Stimulated activated CD4-positive, alpha-beta T cell treated with anti-CD3 and anti-CD28 coated beads, Interleukin-2, amount 100 ng/mL, for 4 hours (primary cell): Measurements from ENCODE around the gene CDC37.
A peak's percentile ranks its signal among the peaks of the same experiment; 100 is the strongest.

Experiments used
- DNase-seq: peaks from one replicate; pipeline ENCODE4 v3.0.0-alpha.2; 2020; ENCODE audit warnings: low read depth

CDC37 gene

DNA sequence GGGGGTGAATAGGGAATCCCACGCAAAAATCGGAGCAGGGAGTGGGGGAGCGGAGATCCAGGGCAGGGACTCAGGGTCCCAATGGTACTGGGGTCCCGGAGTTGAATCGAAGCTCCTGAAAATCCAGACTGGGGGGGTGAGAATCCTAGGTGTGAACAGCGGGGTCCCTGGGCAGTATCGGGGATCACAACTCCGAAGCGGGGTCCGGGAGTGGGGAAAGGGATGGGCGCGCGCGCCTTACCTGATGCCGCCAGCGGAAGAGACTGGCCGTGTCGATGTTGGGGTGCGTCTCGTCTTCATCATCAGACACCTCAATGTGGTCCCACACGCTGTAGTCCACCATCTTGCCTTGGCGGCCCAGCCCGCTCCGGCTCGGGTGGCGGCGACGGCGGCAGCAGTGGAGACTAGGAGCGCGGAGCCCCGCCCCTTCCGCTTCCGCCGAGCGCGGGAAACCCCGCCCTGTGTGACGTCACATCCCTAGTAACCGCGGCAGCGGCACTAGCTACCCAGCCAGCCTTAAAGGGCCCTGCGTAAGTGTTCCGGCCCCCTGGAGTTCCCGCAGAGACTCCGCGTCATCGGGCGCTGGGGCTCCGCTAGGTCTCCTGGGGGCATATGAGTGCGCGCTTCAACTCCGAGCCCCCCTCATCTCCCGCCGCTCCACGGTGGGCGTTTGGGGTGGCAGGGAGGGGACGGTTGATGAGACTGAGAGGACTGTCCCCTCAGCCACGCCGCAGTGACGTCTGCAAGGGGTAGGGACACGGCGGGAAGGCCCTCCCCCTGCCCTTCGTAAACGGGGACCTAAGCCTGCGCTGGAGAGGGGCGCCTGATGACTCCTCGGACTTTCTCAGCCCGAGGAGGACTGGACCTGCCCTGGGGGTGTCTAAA lies at the start of gene CDC37:
Gene CDC37 (minus strand): TSS at position 406 of the 885 bp plus-strand sequence. CDS start 63 bp downstream, at position 343.
- DNase-seq = peak; percentile 96

DNA sequence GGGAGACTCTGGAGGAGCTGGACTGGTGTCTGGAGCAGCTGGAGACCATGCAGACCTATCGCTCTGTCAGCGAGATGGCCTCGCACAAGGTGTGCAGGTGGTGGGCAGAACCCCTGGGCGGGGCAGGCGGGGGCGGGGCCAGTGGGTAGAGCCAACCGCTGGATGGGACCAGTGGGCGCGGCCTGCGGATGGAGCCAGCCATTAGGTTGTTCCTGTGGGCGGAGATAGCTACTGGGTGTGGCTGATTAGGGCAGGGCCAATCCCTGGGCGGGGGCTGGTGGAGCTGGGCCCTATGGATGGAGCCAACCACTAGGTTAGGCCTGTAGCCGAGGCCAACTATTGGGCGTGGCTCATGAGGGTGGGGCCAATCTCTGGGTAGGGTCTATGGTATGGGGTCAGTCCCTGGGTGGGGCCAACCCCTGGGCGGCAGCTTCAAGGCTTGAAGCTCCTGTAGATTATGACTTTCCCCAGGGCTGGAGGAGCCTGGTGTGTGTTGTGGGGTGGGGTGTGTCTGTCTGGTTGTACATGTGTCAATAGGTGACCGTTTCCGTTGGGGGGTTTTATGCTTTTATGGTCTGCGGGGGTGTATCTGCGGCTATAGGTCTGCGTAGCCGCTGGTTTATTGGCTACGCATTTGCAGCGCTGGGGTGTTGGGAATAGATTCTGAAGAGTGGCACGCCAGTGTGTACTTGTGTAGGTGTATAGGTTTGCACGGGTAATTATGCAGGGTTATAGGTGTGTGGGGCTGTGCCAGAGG lies 47.7 kb upstream of the CDC37 start:
- no peak for DNase-seq

DNA sequence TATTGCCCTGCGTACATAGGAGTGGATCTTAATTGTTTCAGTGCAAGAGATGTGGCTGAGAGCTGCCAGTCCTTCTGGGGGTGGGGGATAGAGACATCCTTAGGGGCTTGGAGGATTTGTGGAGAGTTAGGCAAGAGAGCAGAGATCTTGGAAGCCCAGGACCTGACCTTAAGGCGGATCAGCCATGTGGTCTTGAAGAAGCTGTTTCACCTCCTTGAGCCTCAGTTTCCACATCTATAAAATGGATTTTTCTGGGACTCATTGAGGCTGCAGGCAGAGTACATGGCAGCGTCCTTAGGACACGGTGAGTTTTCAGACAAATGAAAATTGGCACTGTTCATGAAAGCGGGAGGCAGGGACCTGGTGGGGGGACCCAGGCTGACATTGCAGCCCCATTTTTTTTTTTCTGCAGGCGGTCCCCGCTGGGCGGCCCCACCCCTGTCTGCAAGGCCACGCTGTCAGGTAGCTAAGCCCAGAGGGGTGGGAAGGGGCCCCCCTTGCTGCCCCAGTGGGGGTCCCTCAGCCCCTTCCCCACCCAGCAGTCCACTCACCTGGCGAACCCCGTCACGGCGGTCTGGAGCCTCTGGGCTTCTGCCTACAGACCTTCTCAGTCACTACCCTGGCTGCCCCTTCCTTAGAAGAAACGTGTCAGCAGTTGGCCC lies 47.0 kb upstream of the CDC37 start:
- no peak for DNase-seq

DNA sequence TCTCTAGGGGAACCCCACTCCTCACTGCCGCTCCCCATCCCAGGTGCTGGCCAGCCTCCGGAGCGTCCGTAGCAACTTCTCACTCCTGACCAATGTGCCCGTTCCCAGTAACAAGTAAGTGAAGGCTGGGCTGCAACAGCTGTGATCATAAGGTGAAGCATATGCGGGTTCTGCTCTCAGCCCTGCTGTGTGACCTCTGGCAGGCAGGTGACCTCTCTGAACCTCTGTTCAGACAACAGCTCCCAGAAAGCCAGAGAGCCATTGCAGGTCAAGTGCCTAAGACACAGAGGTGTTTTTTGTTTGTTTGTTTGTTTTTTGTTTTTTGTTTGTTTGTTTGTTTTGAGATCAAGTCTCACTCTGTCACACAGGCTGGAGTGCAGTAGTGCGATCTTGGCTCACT lies 45.7 kb upstream of the CDC37 start:
- no peak for DNase-seq

DNA sequence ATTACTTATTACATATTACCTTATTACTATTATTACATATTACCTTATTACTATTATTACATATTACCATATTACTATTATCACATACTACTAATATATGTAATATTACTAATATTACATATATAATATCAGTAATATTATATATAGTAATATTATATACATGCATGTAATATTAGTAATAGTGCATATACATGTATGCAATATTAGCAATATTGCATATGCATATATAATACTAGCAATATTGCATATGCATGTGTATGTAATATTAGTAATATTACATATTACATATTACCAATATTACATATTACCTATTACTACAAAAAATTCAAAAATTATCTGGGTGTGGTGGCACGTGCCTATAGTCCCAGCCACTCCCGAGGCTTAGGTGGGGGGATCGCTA lies 39.4 kb upstream of the CDC37 start:
- DNase-seq = no peak

DNA sequence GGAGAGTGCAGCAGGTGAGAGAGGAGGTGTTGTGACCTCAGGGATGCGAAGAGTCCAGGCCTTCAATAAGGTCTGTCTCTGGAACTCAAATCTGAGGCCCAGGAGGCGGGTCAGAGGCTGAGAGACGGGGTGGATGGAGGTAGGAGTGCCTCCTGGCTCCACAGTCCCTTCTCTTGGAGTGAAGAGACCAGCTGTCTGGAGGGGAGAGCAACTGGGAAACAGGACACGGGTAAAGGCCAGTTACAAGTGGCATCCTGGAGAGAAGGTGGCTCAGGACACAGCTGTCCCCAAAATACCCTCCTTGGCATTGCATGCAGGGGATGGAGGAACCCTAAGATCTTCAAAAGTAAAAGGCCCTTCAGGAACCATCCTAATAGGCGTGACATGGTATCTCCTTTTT lies 36.2 kb upstream of the CDC37 start:
- no peak for DNase-seq

DNA sequence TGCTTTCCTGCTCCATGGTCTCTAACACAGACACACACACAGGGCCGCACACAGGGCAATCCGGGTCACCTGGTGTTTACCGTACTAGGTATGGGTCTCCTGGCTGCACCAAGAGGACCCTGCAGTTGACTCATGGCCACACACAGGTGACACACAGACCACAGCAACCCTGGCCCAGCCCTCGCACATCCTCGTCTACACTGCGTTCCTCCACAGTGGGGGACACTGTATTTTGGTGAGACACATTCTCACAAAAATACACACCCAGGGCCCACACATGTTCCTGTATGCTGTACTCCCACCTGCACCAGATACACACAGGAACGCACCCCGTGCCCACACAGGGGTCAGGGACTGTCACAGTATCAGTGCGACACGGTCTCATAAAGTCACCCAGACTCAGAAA lies 29.8 kb upstream of the CDC37 start:
- no peak for DNase-seq

DNA sequence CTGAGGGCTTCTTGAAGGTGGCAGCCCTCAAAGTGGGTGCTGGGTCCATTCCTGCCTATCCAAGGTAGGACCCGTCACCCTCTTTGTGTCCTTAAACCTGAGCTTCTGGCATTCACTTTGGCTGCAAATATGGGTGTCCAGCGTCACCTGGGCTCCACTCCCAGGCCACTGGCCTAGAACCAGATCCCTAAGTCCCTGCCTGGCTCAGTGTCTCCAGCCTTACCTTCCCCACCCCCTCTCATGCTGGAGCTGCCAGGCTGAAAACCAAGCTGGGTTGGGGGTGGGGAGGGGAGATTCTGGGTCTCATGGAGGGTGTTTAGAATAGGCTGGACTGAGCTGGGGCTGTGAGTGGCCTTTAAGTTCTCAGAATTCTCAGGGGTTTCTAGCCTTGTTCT lies 29.4 kb upstream of the CDC37 start:
- no peak for DNase-seq

DNA sequence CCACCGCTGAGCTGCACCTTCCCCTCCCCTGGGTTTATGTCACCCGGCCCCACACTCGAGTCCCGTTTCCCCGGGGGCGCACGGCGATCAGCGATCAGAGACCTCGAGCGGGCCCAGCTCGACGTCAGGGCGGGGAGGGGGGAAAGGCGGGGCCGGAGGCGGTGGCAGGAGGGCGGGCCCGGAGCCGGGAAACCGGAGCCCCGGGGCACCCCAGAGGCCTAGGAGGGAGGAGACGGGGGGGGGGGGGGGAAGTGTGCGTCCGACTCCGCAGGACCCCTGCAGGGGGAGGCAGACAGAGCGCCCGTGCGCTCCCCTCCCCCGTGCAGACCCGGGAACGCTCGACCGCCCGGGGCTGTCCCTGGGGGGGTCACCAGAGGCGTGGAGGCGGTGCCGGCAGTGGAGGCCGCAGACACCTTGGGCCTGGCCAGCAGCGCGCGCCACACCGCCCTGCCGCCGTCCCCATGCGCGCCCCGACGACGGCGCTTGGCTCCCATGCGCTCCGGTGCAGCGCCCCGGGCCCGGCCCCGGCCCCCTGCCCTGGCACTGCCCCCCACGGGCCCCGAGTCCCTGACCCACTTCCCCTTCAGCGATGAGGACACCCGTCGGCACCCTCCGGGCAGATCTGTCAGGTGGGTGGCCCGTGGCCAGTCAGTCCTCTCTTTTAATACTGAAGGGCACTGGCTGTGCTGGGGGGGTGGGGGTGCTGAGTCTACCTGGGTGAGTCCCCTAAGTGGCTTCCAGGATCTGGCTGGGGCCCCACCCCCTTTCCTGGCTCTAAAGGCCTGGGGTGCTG lies 28.8 kb upstream of the CDC37 start:
- DNase-seq = peak; percentile 28

DNA sequence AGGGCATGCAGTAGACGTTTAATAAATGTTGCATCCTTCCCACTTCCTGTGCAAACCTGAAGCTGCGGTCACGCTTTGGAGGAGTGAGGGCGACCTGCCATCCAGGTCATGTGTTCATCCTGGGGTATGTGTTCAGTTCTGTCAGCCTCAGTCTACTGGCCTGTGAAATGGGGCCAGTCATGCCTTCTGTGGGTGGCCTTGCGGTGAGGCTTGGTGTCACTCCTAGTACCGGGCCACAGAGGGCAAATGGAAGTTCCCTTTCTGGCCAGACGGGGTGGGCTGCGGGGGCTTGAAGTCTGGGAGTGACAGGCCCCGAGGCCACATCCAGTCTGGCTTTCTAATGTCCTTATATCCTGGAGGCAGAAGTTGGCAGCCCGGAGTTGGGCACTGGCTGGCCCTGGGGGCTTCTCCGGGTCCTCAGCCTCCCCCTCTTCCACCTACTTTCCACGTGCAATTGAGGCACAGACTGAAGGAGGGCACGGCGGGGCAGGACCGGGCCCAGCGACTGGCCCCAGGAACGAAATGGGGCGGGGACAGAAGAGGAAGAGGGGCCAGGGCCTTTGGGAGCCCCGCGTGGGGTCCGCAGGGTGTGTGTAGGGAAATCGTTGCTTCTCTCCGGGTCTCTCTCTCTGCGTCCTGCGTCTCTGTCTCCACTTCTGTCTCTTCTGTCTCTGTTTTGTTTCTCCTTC lies 28.1 kb upstream of the CDC37 start:
- DNase-seq = no peak

DNA sequence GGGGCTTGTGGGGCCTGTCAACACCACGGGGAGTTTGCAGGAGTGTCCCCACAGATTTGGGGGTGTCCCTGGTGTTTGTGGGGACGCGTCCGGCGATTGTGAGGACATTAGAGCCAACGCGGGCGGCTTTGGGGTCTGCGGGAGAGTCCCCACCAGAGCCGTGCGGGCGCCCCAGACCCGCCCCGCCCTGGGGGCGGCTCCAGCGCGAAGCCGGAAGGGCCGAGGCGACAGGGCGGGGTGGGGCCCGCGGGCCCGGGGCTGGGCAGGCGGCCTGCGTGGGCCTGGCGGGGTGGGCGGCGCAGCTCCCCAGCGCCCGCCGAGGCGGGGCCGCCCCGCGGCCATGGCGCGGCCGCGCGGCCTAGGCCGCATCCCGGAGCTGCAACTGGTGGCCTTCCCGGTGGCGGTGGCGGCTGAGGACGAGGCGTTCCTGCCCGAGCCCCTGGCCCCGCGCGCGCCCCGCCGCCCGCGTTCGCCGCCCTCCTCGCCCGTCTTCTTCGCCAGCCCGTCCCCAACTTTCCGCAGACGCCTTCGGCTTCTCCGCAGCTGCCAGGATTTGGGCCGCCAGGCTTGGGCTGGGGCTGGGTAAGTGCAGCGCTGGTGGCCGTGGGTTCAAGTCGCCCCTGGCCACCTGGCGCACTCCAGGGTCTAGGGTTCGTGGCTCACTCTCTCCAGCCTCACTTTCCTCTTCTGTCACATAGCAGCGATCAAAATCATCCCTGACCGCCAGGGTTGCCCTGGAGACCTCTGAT lies 27.3 kb upstream of the CDC37 start:
- no peak for DNase-seq

DNA sequence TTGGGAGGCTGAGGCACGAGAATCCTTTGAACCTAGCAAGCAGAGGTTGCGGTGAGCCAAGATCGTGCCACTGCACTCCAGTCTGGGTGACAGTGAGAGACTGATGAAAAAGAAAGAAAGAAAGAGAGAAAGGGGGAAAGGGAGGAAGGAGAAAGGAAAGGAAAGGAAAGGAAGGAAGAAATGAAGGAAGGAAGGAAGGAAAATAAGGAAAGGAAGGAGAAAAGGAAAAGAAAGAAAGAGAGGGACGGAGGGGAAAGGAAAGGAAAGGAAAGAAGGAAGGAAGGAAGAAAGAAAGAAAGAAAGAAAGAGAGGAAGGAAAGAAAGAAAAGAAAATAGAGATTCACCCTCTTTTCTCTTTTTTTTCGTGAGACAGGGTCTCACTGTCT lies 25.6 kb upstream of the CDC37 start:
- no peak for DNase-seq

DNA sequence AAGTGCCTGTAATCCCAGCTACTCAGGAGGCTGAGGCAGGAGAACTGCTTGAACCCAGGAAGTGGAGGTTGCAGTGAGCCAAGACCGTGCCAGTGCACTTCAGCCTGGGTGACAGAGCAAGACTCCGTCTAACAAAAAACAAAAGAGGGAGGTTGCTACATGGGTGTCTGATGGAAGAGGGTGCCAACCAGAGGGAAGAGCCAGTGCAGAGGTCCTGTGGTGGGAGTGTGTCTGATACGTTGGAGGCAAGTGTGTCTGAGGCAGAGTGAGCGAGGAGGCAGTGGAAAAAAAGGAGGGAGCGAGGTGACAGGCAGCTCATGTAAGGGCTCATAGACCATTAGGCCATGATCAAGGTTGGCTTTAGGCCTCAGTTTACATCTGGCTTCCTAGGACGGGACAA lies 23.8 kb upstream of the CDC37 start:
- DNase-seq = no peak

DNA sequence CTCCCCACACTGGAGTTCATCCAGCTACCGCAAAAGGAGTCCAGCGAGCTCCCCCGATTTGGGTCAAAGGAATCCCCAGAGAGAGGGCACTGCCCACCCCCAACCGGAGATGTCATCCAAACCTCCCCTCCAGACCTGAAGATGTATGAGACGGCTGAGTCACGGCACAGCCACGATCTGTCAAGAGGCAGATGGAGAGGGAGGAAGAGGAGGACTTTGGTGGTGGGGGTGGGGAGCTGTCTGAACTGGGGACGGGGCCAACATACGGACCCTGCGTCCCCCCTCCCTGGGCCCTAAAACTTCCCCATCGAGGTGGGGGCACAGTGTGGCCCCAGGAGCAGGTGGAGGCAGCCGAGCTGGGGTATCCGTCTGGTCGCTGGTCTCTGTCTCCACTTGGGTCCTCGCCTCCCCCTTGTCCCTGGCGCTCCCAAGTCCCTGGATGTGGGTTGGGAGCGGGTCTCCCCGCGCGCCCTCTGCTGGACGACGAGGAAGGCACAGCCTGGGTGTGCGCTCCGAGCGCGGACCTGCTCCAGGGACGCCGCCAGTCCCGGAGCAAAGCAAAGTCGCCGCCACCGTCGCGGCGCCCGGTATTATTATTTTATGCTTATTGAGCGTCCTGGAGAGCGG lies 20.8 kb upstream of the CDC37 start:
- no peak for DNase-seq

DNA sequence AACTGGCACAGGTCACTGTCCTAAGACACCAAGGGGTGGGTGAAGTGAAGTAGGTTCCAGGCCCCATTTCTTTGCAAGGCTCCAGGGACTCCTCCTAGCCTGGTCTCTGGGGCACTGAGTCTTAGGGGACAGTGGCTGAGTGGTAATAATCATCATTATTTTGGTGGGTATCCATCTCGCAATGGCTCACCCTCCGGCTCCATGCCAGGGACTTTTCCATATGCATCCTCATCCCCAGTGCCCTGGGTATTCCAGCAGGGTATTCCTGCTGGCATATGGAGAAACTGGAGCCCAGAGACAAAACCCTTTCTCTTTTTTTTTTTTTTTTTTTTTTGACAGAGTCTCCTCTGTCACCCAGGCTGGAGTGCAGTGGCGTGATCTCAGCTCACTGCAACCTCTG lies 19.5 kb upstream of the CDC37 start:
- no peak for DNase-seq

DNA sequence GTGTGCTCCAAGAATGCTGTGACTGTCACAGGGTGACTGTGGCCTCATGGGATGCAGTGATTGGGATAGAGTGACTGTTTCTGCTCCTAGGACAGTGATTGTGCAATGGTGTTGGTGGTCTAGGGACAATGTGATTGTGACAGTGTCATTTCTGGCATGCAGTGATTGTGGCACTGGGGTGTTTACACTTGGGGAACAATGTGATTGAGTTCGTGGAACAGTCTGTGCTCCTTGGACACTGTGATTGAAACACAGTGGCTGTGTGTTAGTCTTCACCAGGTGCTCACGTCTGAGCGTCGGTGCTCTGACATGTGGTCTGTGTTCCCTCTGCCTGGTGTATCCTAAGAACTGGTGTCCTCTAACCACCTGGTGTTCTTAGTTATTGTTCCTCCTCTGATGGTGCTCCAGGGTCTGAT lies 18.7 kb upstream of the CDC37 start:
- DNase-seq = no peak

DNA sequence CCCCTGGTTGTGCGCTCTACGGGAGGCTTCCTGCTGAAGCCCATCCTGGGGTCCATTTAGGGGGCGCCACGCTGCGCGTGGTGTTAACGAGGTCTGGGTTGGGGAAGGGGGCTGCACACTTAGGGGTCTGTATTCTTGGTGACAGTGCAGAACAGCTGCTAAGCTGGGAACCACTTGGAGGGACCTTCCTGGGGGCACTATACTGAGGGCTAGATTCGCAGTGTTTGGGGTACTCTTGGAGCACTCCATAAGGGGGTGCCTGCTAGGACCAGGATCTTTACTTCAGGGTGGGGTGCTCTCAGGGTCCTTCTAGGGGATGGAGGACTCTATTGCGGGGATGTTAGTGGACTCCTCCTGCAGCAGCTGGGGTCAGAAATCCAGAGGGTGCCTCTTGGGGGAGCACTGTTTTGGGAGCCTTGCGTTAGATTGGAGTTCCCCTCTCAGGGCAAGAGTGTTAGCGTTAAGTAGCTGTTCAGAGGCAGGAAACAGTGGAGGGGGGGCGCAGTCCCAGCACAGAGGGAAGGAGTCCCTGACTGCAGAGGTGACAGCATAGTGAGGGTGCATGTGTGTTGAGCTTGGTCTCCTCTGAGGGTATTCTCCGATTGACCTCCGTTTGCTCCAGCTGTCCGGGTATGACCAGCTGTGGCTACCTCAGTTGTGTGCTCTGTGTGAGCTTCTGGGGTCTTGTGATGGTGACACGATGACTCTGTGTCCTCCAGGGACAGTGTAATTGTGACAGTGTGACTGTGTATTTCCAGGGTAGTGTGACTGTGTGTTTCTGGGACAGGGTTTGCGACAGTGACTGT lies 18.1 kb upstream of the CDC37 start:
- no peak for DNase-seq

DNA sequence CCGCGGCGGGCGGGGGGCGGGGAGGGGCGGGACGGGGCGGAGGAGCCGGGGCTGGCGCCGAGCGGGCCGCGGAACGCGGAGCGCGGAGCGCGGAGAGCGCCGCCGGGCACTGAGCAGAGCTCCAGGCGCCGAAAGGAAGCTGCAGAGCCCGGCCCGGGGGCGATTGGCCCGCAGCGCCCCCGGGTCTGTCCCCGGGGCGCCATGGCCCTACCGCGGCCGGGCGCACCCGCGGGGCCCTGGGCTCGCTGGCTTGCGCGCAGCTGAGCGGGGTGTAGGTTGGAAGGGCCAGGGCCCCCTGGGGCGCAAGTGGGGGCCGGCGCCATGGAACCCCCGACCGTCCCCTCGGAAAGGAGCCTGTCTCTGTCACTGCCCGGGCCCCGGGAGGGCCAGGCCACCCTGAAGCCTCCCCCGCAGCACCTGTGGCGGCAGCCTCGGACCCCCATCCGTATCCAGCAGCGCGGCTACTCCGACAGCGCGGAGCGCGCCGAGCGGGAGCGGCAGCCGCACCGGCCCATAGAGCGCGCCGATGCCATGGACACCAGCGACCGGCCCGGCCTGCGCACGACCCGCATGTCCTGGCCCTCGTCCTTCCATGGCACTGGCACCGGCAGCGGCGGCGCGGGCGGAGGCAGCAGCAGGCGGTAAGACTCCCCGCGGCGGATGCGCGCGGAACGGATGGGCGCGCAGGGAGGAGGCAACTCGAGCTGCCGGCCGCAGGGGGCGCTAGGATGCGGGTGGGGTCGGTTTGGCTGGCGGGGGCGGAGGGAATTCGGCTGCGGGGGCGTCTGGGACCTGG lies 17.3 kb upstream of the CDC37 start, which contains the start of gene PDE4A:
Gene PDE4A (plus strand): TSS at position 95 of the 796 bp plus-strand sequence. CDS start 227 bp downstream, at position 322.
- no peak for DNase-seq
